HG03442 (cell line): ENCODE measurements around the gene YIPF7.

ENCODE experiments used
- ATAC-seq: cut with Tn5 transposase; IDR thresholded peaks from one replicate; pipeline ENCODE4 v1.9.1; 2021; ENCODE audit warnings: mild to moderate bottlenecking, moderate library complexity; ENCODE audit not compliant: unreplicated experiment

The YIPF7 gene

GRCh38 chr4:44651425-44651824, at the start of gene YIPF7:
Gene YIPF7 (minus strand): TSS chr4:44651625. CDS start chr4:44650100, 1,525 bp downstream.
- no peak for ATAC-seq

- no peak for ATAC-seq
Measured at GRCh38 chr4:44701037-44701436, 49.6 kb upstream of the YIPF7 start.

GRCh38 chr4:44700427-44700826, 49.0 kb upstream of the YIPF7 start:
- no peak for ATAC-seq

- no peak for ATAC-seq
Measured at GRCh38 chr4:44684648-44685047, 33.2 kb upstream of the YIPF7 start.

GRCh38 chr4:44679060-44679459, 27.6 kb upstream of the YIPF7 start:
- no peak for ATAC-seq

- ATAC-seq = peak; percentile 95
Measured at GRCh38 chr4:44678094-44679041, 26.9 kb upstream of the YIPF7 start, which contains the start of gene GUF1. Gene GUF1 (plus strand): TSS chr4:44678420. CDS start chr4:44678623, 203 bp downstream.

GRCh38 chr4:44675366-44675765, 23.9 kb upstream of the YIPF7 start:
- no peak for ATAC-seq

- no peak for ATAC-seq
Measured at GRCh38 chr4:44674471-44674870, 23.0 kb upstream of the YIPF7 start.

GRCh38 chr4:44671636-44672035, 20.2 kb upstream of the YIPF7 start:
- ATAC-seq = no peak

GRCh38 chr4:44670506-44671199, 19.2 kb upstream of the YIPF7 start:
- ATAC-seq = no peak

GRCh38 chr4:44668526-44668925, 17.1 kb upstream of the YIPF7 start:
- no peak for ATAC-seq

- ATAC-seq = no peak
Measured at GRCh38 chr4:44663539-44664263, 12.3 kb upstream of the YIPF7 start.

GRCh38 chr4:44662623-44663005, 11.2 kb upstream of the YIPF7 start:
- peak; percentile 61 for ATAC-seq

- ATAC-seq = no peak
Measured at GRCh38 chr4:44661940-44662622, 10.7 kb upstream of the YIPF7 start.

GRCh38 chr4:44660396-44660795, 9.0 kb upstream of the YIPF7 start:
- no peak for ATAC-seq

- no peak for ATAC-seq
Measured at GRCh38 chr4:44652002-44652401, 577 bp upstream of the YIPF7 start.

- no peak for ATAC-seq
Measured at GRCh38 chr4:44646151-44646550, 5.3 kb downstream of the YIPF7 start.

GRCh38 chr4:44638091-44638490, 13.3 kb downstream of the YIPF7 start:
- ATAC-seq = no peak

- no peak for ATAC-seq
Measured at GRCh38 chr4:44632733-44633132, 18.7 kb downstream of the YIPF7 start.

GRCh38 chr4:44632089-44632488, 19.3 kb downstream of the YIPF7 start:
- no peak for ATAC-seq
